OCI-LY3 (cell line): Measurements from ENCODE around the gene TSHR.

ENCODE experiments used
- H2AFZ ChIP-seq: fragments of 200-600, 300-600 bp; shearing (Covaris generic); 2 replicates; pipeline ENCODE4 v1.6.0; 2014; ENCODE audit warnings: antibody characterized with exemption, low read depth, low read length
- H3K27ac ChIP-seq: fragments of 200-600, 300-600 bp; sonication (generic); 2 replicates; pipeline ENCODE4 v1.5.1; 2014; ENCODE audit warnings: mild to moderate bottlenecking, low read length, moderate library complexity, mixed read lengths
- H3K27me3 ChIP-seq: fragments of 200-600, 300-600 bp; sonication (generic); 2 replicates; pipeline ENCODE4 v1.6.1; 2014; ENCODE audit warnings: low read depth, low read length, mixed read lengths
- H3K36me3 ChIP-seq: fragments of 200-600, 300-600 bp; sonication (generic); replicated peaks from 2 replicates; pipeline ENCODE3; 2014; ENCODE audit warnings: low read depth, low read length, mixed read lengths
- H3K4me1 ChIP-seq: fragments of 300-600, 200-600 bp; sonication (generic); 2 replicates; pipeline ENCODE4 v1.6.1; 2014; ENCODE audit warnings: low read length, mixed read lengths
- H3K4me2 ChIP-seq: fragments of 200-600, 300-600 bp; sonication (generic); 2 replicates; pipeline ENCODE4 v1.6.1; 2014; ENCODE audit warnings: low read length, mixed read lengths
- H3K4me3 ChIP-seq: fragments of 300-600, 200-600 bp; sonication (generic); 2 replicates; pipeline ENCODE4 v1.5.1; 2014; ENCODE audit warnings: antibody characterized with exemption, mild to moderate bottlenecking, low read length, moderate library complexity
- H3K79me2 ChIP-seq: fragments of 300-600, 200-600 bp; shearing (Covaris generic); 2 replicates; pipeline ENCODE4 v1.6.1; 2014; ENCODE audit warnings: mild to moderate bottlenecking, low read length, mixed read lengths
- H3K9ac ChIP-seq: fragments of 300-600, 200-600 bp; shearing (Covaris generic); 2 replicates; pipeline ENCODE4 v1.6.0; 2014; ENCODE audit warnings: mild to moderate bottlenecking, low read length, moderate library complexity
- H3K9me3 ChIP-seq: fragments of 200-600, 300-600 bp; shearing (Covaris generic); 2 replicates; pipeline ENCODE4 v1.6.1; 2014; ENCODE audit warnings: low read length, mixed read lengths; ENCODE audit not compliant: insufficient read depth
- H4K20me1 ChIP-seq: fragments of 200-600, 300-600 bp; sonication (generic); 2 replicates; pipeline ENCODE4 v1.6.1; 2016; ENCODE audit warnings: low read length, mixed read lengths; ENCODE audit not compliant: insufficient read depth
- EZH2phosphoT487 ChIP-seq: fragments of 200-600 bp; shearing (Covaris generic); IDR thresholded peaks from 2 replicates; pipeline ENCODE4 v1.6.1; 2018; ENCODE audit warnings: antibody characterized with exemption, mixed run types, low read depth
- TF ChIP-seq, protein P1 (sequence below): fragments of 200-600, 300-600 bp; sonication (generic); IDR thresholded peaks from 2 replicates; pipeline ENCODE4 v1.5.1; 2014; ENCODE audit warnings: antibody characterized with exemption, low read length, low read depth

TSHR gene

DNA sequence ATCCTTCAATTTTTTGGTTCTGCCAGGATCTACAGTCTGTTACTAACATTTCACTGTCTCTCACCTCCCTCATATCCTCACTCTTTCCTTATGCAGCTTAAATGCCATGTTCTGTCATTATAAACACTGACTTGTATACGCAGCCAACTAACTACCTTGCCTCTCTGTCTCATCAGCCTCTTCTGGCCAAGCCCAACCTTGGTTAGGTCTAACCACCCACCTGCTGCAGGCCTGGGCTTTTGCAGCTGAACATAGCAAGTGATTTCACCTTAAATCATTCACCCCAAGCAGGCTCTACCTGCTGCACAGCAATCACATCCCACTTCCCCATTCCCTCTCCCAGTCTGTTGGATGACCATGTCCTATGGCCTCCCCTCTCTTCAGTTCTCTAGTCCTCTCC is 173.8 kb downstream of the TSHR start:
- Histone ChIP-seq H3K4me3 (no peak overlapping the region), H4K20me1 (no peaks in the 10 kb centered on the region), H2AFZ (no peak overlapping the region), H3K27me3 (no peaks in the 10 kb centered on the region), H3K9ac (no peak overlapping the region), H3K4me1 (no peaks in the 10 kb centered on the region), H3K36me3 (no peaks in the 10 kb centered on the region), H3K9me3 (no peaks in the 10 kb centered on the region), H3K27ac (no peak overlapping the region), H3K4me2 (no peak overlapping the region), H3K79me2 (no peaks in the 10 kb centered on the region)
- no peak for TF ChIP-seq EZH2phosphoT487
- TF ChIP-seq, protein P1, sequence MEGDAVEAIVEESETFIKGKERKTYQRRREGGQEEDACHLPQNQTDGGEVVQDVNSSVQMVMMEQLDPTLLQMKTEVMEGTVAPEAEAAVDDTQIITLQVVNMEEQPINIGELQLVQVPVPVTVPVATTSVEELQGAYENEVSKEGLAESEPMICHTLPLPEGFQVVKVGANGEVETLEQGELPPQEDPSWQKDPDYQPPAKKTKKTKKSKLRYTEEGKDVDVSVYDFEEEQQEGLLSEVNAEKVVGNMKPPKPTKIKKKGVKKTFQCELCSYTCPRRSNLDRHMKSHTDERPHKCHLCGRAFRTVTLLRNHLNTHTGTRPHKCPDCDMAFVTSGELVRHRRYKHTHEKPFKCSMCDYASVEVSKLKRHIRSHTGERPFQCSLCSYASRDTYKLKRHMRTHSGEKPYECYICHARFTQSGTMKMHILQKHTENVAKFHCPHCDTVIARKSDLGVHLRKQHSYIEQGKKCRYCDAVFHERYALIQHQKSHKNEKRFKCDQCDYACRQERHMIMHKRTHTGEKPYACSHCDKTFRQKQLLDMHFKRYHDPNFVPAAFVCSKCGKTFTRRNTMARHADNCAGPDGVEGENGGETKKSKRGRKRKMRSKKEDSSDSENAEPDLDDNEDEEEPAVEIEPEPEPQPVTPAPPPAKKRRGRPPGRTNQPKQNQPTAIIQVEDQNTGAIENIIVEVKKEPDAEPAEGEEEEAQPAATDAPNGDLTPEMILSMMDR, result no peak

DNA sequence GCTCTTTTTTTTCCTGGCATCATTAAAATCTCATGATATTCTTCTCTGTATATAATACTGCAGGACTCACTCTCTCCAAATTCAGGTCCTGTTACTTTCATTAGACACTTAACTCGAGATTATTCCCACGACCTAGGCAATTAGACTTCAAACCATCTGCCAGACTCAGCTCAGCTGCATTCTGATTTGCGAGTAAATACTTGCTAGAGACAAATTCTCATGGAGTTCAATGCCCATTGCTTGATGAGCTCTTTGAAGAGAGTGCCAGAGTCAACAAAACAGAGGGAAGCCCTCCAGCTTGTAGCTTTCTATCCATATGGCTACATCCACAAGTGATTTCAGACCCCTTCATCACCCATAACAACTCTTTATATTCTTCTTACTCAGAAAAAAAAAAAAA is 177.0 kb downstream of the TSHR start:
- Histone ChIP-seq H3K27me3 (no peaks in the 10 kb centered on the region), H3K9me3 (no peaks in the 10 kb centered on the region), H3K4me1 (no peaks in the 10 kb centered on the region), H3K4me2 (no peak overlapping the region), H3K36me3 (no peaks in the 10 kb centered on the region), H3K4me3 (no peak overlapping the region), H2AFZ (no peak overlapping the region), H4K20me1 (no peaks in the 10 kb centered on the region), H3K9ac (no peak overlapping the region), H3K27ac (no peak overlapping the region), H3K79me2 (no peaks in the 10 kb centered on the region)
- no peak for TF ChIP-seq EZH2phosphoT487
- TF ChIP-seq, protein P1, result no peak

DNA sequence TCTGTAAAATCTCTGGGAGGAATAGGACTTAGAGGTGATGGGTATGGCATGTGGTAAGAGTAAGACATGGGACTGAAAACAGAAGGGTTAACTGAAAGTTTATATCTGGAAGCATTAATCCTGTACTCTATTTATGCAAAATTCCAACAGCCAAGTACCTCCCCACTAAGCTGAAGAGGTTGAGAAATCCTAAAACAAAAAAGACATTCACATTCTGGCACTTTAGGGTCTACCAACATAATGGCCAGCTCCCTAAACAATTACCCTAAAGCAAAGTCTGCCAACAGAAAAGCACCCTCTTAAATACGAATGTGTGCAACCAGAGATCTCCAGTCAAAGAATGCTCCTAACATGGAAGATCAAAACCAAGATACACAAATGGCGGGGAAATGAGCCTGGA is 178.0 kb downstream of the TSHR start:
- no peaks in the 10 kb centered on the region for H3K9me3 ChIP-seq
- no peaks in the 10 kb centered on the region for H3K36me3 ChIP-seq
- no peak overlapping the region for H3K4me3 ChIP-seq
- H3K4me1 ChIP-seq, result no peaks in the 10 kb centered on the region
- H3K4me2 ChIP-seq, result no peak overlapping the region
- TF ChIP-seq, protein P1, result no peak
- TF ChIP-seq EZH2phosphoT487, result no peak
- no peaks in the 10 kb centered on the region for H4K20me1 ChIP-seq
- H3K9ac ChIP-seq, result no peak overlapping the region
- H3K27me3 ChIP-seq, result no peaks in the 10 kb centered on the region
- no peak overlapping the region for H2AFZ ChIP-seq
- no peaks in the 10 kb centered on the region for H3K79me2 ChIP-seq
- H3K27ac ChIP-seq, result no peak overlapping the region

DNA sequence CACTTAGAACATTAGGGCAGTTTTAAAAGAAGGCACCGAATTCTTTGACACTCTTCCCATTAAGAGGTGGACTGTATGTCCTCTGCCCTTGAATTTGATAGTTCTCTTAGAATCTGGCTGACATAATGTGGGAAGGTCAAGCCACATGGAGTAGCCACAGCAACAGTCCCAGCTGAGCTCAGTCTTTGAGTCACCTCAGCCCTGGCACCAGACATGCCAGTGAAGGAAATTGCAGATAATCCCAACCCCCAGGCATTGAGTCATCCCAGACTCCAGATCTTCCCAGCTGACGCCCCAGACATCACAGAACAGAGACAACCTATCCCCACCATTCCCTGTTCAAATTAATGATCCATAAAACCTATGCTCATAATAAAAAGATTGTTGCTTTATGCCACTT is 181.9 kb downstream of the TSHR start:
- H3K27me3 ChIP-seq, result no peaks in the 10 kb centered on the region
- H3K9me3 ChIP-seq, result no peaks in the 10 kb centered on the region
- H3K4me1 ChIP-seq, result no peaks in the 10 kb centered on the region
- TF ChIP-seq, protein P1, result no peak
- no peak for TF ChIP-seq EZH2phosphoT487
- H3K4me2 ChIP-seq, result no peak overlapping the region
- no peak overlapping the region for H3K9ac ChIP-seq
- no peak overlapping the region for H3K27ac ChIP-seq
- no peak overlapping the region for H2AFZ ChIP-seq
- no peaks in the 10 kb centered on the region for H3K79me2 ChIP-seq
- no peaks in the 10 kb centered on the region for H3K36me3 ChIP-seq
- H4K20me1 ChIP-seq, result no peaks in the 10 kb centered on the region
- H3K4me3 ChIP-seq, result no peak overlapping the region
